GM19438 (cell line): Measurements from ENCODE around the gene JMJD8.

Experiments
- ATAC-seq: cut with Tn5 transposase; IDR thresholded peaks from one replicate; pipeline ENCODE4 v1.9.1; 2021; ENCODE audit warnings: low read depth; ENCODE audit not compliant: unreplicated experiment

JMJD8 gene

GRCh38 chr16:645852-646678, 38.1 kb downstream of the JMJD8 start:
- no peak for ATAC-seq

- ATAC-seq: no peak
Observed at GRCh38 chr16:644556-644955, 39.6 kb downstream of the JMJD8 start.

- ATAC-seq: no peak
Observed at GRCh38 chr16:643050-643368, 41.1 kb downstream of the JMJD8 start.

- peak; percentile 30 for ATAC-seq
Observed at GRCh38 chr16:642189-643049, 41.7 kb downstream of the JMJD8 start.

GRCh38 chr16:641326-642188, 42.6 kb downstream of the JMJD8 start, which contains the start of gene MCRIP2:
TSS of gene MCRIP2 (plus strand) at chr16:641828. CDS start at chr16:641992, 164 bp downstream.
- peak; percentile 50 for ATAC-seq

GRCh38 chr16:640614-641013, 43.5 kb downstream of the JMJD8 start:
- ATAC-seq: no peak

GRCh38 chr16:638836-639235, 45.3 kb downstream of the JMJD8 start:
- no peak for ATAC-seq

GRCh38 chr16:638034-638543, 46.0 kb downstream of the JMJD8 start:
- no peak for ATAC-seq

GRCh38 chr16:637081-638018, 46.8 kb downstream of the JMJD8 start:
- no peak for ATAC-seq

- ATAC-seq: peak; percentile 69
Observed at GRCh38 chr16:636206-637080, 47.7 kb downstream of the JMJD8 start, which contains the start of gene METTL26. TSS of gene METTL26 (minus strand) at chr16:636305. CDS start at chr16:636290, 15 bp downstream.

GRCh38 chr16:635573-636205, 48.4 kb downstream of the JMJD8 start:
- ATAC-seq: no peak

GRCh38 chr16:634996-635395, 49.1 kb downstream of the JMJD8 start:
- ATAC-seq: no peak

GRCh38 chr16:634051-634670, 50.0 kb downstream of the JMJD8 start:
- no peak for ATAC-seq

GRCh38 chr16:633336-634050, 50.6 kb downstream of the JMJD8 start:
- ATAC-seq: no peak

- no peak for ATAC-seq
Observed at GRCh38 chr16:632486-633335, 51.4 kb downstream of the JMJD8 start.

- no peak for ATAC-seq
Observed at GRCh38 chr16:631808-632358, 52.3 kb downstream of the JMJD8 start.
